Measurements from ENCODE around the gene MAP1A.

Gene MAP1A

DNA sequence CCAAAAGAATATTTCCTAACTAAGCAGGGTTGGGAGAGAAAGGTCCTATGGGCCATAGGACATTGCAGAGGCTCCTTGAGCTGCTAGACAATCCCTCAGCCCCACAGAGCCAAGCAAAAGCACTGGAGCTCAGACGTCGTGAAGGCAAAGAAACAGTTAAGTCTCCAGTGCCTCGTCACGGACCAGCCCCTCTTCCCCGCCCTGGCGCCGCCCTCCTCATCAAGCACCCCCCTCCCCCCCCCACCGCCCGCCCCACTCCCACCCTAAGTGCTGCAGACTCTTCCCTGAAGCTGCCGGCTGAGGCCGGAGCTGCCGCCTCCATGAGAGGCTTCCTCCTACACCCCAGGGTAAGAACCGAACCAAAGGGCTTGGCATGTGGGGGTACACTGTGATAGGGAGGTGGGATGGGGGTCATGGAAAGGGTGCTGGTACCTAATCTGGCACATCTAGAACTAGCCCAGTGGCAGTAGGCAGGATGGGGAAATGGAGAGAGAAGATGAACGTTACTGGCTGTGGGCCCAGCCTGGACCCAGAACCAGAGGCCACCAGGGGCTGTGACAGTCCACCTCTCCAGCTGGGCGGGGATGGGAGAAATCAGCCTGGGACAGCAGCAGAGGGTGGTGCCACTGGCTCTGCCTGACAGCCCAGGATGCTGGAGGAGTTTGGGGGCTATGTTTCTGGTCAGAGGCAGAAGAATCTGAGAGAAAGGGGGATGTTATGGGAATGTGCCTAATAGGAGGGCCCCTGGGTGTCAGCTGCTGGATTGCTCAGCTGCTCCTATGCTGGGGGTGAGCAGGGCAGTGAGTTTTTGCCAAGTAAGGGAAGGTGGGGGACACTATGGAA is at the start of gene MAP1A:
Gene MAP1A, plus strand, starts transcription at position 255 of the 843 bp plus-strand sequence. CDS start 3,866 bp downstream, outside the sequence.
- DNase-seq (ENCODE audit: extremely low read depth in 1 of 2, low read depth in 1 of 2) = no peak

DNA sequence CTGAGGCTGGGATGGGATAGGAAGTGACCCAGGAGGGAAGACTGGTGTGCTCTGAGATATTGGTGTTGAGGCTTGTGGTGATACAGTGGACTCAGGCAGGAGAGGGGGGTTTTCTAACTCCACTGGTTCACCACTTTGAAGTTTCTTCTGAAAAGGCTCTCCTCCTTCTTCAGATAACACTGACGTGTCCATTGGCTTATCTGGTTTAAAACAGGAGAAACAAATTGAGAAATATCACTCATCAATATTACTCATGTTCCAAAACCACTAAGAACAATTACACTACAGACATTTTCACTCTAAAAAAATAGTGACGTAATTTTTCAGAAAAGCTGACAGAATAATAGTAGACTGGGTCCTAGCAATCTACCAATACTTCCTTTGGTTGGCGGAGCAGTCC is 47.5 kb upstream of the MAP1A start:
- DNase-seq (ENCODE audit: extremely low read depth in 1 of 2, low read depth in 1 of 2) = no peak

DNA sequence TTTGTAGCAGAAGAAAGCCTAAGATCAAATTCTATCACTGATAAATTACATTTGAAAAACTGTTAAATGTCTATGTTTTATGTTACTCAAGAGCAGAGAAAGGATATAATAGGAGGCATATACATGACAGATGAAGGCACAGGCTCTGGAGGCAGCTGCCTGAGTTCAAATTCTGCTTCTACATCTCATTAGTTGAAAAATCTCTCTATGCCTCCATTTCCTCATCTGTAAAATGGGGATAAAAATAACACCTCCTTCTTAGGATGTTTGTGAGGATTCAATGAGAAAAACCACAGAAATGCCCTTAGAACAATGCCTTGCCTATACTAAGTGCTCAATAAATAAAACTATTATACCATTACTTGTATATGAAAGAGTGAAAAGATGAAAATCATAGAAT is 45.4 kb upstream of the MAP1A start:
- DNase-seq (ENCODE audit: extremely low read depth in 1 of 2, low read depth in 1 of 2) = no peak

DNA sequence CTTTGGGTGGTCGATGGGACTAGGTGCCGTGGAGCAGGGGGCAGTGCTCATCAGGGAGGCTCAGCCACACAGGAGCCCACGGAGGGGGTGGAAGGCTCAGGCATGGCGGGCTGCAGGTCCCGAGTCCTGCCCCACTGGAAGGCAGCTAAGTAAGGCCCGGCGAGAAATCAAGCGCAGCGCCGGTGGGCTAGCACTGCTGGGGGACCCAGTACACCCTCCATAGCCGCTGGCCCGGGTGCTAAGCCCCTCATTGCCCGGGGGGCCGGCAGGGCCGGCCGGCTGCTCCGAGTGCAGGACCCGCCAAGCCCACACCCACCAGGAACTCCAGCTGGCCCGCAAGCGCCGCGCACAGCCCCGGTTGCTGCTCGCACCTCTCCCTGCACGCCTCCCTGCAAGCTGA is 43.5 kb upstream of the MAP1A start:
- no peak for DNase-seq (ENCODE audit: extremely low read depth in 1 of 2, low read depth in 1 of 2)

DNA sequence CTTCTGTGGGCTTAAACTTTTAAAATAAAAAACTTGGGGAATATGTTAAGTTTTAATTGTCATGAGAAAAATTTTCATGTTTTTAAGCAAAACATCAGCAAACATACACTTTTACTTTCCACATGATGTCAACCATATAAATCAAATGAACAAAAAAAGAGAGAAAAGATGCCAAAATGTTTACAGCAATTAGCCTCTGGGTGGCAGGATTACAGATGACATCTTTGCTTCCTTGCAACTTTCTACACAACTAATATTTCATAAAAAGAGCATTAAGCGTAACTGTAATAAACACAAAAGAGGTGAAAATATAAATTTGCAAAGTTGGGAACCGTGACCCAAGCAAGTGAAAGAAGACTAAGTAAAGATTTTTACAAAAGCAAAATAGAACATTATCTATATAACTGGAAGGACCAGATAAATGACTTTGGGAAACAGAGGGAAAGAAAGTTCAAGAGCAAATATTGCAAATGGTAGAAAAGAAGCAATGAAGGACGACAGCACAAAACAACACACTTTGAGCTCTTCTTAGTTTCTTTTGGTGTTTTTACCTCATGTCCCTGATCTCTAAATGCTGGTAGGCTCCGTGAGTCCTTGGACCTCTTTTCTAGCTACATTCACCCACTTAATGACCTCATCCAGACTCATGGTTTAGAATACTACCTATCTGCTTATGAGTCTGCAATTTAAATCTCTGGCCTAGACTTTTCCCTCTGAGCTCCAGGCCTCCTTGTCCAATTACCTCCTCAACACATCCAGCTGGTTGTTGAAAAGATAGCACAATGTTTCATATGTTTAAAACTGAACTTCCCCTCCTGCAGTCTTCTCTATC is 33.9 kb upstream of the MAP1A start:
- no peak for DNase-seq (ENCODE audit: extremely low read depth in 1 of 2, low read depth in 1 of 2)

DNA sequence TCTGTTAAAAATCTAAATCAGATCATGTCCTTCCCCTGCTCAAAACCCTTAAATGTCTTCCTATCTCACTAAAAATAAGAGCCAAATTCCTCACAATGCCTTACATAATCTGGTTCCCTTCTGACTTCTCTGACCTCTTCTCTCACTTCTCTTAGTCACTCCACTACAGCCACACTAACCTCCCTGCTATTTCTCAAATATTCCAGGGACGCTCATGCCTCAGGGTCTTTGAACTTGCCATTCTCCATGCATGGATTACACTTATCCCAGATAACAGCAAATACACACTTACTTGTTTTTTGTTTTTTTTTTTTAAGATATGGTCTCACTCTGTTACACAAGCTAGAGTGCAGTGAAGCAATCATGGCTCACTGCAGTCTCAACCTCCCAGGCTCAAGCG is 33.0 kb upstream of the MAP1A start:
- no peak for DNase-seq (ENCODE audit: extremely low read depth in 1 of 2, low read depth in 1 of 2)

DNA sequence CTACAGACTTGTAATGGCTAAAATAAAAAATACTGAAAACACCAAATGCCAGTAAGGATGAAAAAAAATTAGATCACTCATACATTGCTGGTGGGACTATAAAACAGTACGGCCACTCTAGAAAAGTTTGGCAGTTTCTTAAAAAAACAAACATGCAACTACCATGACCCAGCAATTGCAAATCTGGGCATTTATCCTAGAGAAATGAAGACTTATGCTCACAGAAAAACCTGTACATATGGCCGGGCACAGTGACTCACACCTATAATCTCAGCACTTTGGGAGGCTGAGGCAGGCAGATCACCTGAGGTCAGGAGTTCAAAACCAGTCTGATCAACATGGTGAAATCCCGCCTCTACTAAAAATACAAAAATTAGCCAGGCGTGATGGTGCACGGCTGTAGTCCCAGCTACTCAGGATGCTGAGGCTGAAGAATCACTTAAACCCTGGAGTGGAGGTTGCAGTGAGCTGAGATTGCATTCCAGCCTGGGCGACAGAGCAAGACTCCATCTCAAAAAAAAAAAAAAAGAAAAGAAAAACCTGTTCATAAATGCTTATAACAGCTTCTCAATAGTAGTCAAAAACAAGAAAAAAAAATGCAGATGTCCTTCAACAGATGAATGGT is 30.0 kb upstream of the MAP1A start:
- DNase-seq (ENCODE audit: extremely low read depth in 1 of 2, low read depth in 1 of 2) = no peak

DNA sequence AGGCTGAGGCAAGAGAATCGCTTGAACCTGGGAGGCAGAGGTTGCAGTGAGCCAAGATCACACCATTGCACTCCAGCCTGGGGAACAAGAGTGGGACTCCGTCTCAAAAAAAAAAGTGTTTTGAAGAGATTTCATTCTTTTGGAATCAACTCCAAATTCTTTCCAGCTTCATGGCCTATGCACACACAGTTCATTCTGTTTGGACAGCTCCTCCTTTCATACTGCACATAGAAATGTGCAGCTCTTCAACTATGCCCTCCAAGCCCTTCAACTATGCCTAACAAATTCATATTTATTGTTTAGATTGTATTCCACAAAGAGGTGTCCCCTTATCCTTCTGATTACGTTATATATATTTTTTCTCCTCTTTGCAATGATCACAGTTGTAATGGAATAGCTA is 28.6 kb upstream of the MAP1A start:
- DNase-seq (ENCODE audit: extremely low read depth in 1 of 2, low read depth in 1 of 2) = no peak

DNA sequence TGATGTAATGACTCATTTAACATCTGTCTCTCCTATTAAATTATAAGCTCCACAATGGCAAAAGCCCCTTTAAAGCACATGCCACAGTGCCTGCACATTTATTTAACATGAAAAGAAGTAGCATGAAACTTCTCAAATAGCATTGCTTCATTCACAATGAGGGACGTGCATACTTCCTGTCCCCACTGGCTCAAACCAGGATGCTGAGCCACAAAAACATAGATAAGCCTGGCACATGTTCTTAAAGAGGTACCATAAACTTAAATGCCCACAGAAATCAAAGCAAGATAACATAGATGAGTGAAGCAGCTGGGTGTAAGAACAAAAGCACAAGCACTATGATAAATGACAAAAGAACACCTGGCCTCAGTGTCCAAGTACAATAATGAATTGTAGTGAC is 28.2 kb upstream of the MAP1A start:
- DNase-seq (ENCODE audit: extremely low read depth in 1 of 2, low read depth in 1 of 2) = no peak

DNA sequence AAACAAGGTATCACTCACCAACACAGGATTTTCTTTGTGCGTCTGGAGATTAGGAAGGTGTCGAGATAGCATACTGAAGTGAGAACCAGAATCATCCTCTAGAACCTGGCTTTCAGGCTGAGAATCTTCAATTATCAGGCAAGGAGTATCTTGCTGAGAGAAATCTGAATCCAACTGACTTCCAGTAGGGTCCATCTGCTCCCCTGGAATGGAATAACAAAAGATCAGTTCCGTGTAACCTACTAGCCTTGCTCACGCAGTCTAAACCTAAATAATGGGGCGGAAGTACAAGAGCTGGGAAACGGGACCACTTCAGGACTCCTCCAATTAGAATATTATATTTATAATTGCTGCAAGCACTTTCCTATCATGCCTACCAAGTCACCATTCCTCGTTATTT is 25.1 kb upstream of the MAP1A start:
- DNase-seq (ENCODE audit: extremely low read depth in 1 of 2, low read depth in 1 of 2) = no peak

DNA sequence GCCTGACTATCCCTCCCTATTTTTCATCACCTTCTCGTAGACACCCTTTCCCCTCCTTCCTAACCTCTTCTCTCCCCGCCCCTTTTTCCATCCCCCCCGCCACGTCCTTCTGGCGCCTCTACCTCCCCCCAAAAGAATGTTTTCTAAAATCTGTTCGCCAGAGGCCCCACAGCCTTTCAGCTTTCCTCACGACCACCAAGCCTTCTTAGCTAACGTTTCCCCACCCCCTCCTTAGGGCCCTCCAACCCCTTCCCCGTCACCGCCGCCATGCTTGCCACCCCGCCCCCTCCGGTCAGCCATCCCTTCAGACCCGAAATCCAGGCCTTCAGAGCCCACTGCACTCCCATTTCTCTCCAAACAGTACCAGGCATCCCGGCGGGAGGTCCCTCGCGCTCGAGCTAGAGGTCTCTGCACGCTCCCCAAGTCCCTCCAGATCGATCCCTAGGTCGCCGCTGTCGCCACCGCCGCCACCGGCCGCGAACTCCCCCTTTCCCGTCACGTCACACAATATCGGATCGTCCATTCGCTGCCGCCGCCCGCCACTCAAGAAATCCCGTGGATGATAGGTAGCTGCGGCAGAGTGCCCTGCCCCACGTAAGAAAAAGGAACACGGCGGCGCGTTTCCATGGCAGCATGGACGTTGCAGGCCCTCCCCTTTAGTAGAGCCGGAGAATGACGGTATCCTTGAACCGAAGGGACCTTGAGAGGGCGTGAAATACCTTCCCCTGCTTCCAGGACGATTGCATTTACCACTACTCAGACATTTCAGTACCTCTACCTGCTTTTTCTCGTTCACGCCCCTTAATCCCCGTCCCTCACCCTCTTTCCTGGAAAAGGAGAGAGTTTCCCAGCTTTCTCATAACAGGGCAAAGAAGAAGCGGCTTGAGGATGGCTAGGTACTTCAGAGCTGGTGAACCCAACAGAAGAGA is 24.5 kb upstream of the MAP1A start, which contains the start of gene TP53BP1:
Gene TP53BP1, minus strand, starts transcription at position 484 of the 929 bp plus-strand sequence. Its CDS starts 113 bp downstream, at position 371.
- DNase-seq (ENCODE audit: extremely low read depth in 1 of 2, low read depth in 1 of 2) = peak; percentile 79 to 97

DNA sequence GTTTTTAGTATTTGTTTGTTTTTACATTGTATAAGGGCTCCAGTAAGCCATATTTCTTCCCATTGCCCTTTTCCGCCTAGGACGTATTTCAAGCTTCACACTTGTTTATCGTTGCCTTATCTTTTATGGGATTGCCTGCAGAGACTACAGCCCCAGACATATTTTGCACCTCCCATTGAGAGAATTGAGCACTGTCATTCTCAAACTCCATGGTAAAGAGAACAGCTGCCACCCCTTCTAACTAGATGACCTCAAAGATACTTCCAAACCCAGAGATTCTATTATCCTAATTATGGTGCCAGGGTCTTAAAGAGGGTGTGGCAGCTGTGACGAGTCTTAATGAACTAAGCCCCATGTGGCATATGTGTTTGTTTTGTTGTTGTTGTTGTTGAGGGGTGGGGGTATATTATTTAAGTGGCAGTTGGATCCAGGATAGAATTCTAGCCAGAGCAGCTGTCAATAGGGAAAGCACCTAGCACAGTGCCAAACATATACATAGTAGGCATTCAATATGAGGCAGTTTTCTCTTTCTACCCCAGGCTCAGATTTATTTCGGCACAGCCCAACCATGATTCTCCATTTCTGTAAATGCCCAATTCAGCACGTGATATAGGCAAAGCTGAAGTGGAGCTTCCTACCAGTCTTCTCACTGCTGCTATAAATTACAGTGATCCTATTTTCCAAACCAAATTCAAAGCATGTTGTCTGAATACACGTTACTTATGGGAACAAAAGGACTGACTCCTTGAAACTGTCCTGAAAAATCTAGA is 23.5 kb upstream of the MAP1A start:
- DNase-seq (ENCODE audit: extremely low read depth in 1 of 2, low read depth in 1 of 2) = no peak

DNA sequence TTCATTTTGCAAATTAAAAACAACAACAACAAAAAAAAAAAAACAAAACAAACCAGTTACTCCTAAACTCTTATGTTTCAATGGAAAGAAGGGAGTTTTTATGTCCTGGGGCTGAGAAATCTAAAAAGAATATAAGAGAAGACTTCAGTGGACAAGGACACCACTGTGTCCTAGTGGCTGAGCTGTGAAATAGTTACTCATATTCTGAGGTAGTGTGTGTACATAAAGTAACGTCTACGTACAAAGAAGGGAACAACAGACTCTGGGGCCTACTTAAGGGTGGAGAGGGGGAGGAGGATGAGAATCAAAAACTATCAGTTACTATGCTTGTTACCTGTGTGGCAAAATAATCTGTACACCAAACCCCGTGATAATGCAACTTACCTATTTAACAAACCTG is 18.4 kb upstream of the MAP1A start:
- no peak for DNase-seq (ENCODE audit: extremely low read depth in 1 of 2, low read depth in 1 of 2)

DNA sequence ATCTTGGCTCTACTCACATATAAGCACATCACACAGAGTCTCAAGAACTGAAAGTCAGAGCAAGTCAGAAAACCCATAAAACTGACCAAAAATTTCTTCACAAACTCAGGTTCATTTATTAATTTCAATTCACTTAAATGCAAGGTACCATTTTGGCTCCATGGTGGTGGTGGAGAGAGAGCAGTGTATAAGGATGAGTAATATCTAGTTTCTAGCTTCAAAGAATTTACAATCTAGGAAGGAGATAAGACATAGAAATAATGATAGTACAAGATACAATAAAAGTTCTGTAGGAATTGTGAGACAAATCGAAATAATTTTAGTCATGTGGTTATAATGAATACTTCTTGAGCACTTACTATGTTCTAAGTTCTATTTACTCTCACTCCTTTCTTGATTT is 17.8 kb upstream of the MAP1A start:
- no peak for DNase-seq (ENCODE audit: extremely low read depth in 1 of 2, low read depth in 1 of 2)

DNA sequence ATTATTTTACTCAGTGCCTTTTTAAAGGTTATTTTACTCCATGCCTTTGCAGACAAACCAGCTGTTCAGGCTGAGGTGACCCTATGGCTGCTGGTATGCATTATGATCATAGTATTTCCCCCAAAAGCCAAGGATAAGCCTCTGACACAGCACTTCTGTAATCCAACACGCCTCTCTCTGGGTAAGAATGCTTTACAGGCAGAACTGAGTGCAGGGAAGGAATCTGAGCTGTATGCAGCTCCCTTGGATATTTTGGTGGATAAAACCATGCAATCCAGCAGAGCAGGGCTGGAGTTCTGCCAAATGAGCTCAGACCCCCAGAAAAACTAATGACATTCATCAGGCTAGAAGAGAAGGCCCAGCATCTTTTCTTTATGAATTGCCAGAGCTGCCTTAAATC is 11.7 kb upstream of the MAP1A start:
- DNase-seq (ENCODE audit: extremely low read depth in 1 of 2, low read depth in 1 of 2) = no peak

DNA sequence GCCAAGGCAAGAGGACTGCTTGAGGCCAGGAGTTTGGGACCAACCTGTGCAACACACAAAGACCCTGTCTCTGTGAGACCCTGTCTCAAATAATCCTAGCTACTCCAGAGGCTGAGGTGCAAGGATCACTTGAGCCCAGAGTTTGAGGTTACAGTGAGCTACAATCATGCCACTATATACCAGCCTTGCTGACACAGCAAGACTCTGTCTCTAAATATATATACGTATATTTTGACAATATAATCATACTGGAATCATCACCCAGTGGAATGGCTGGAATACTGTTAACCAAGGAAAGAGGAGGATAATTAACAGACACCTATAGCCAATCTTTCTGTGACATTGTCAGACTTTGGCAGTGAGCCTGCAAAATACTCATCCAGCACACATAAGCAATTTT is 9.0 kb upstream of the MAP1A start:
- DNase-seq (ENCODE audit: extremely low read depth in 1 of 2, low read depth in 1 of 2) = no peak

DNA sequence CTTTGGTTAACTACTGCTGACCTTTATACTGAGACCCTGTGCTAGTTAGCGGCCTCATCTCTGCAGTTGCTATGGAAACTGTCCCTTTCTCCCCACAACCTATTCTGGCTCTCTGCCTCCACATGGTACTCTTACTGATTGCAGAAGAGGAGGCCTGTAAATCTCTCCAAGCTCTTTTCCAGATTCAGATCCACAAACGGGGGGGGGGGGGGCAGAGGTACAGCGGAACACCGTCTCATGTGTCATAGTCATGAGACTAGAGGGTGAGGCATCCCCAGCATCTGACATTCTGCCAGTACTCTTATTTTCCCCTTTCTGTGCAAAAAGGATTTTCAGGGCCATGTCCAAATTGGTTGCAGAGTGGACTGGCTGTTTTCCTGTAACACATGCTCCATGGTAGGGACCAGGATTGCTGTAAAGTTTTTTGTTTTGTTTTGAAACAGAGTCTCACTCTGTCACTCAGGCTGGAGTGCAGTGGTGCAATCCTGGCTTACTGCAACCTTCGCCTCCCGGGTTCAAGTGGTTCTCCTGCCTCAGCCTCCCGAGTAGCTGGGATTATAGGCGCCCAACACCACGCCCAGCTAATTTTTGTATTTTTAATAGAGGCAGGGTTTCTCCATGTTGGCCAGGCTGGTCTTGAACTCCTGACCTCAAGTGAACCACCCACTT is 8.3 kb upstream of the MAP1A start:
- DNase-seq (ENCODE audit: extremely low read depth in 1 of 2, low read depth in 1 of 2) = no peak

DNA sequence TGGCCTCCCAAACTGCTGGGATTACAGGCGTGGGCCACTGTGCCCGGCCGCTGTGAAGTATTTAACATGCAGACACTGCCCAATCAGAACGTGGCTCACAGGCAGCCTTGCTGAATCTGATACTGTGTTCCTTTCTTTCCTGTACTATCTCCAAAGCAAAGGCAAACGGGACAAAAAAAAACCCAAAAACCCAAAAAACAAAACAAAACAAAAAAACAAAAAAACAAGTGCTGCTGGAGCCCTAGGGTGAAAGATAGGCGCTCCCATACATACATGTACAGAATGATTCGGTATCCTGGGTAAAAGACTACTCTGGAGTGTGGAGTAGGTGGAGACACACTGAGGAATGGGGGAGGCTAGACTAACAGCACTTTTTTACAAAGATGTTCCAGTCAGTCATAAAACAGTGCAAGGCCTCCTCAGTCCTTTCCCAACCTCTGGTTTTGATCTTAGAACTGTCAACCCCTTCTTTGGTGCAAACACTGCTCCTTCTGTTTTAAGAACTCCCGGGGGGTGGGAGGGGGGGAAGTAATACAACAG is 7.7 kb upstream of the MAP1A start:
- DNase-seq (ENCODE audit: extremely low read depth in 1 of 2, low read depth in 1 of 2) = no peak
